K562 (cell line): ENCODE measurements around the gene FGF11. TPM values are rescaled to one million over a fixed set of nuclear protein-coding genes. Genes with fewer than 3 reads are reported as not detected.

Experiments
- CTBP1 ChIP-seq: fragments of 450-650 bp; IDR thresholded peaks from 2 replicates; pipeline ENCODE4 v1.6.1; 2016; ENCODE audit warnings: borderline replicate concordance
- ELF2 ChIP-seq: fragments of 250-450 bp; sonication (Bioruptor Pico); IDR thresholded peaks from 2 replicates; pipeline ENCODE4 v1.5.0; 2021; ENCODE audit warnings: mild to moderate bottlenecking
- ETV1 ChIP-seq: fragments of 450-650 bp; conservative IDR thresholded peaks from 2 replicates; pipeline ENCODE4 v1.6.1; 2016; ENCODE audit warnings: missing genetic modification characterization, control low read depth, low read depth, missing compliant biosample characterization
- ETV5 ChIP-seq: sonication (generic); formaldehyde crosslinking; IDR thresholded peaks from 2 replicates; pipeline ENCODE4 v1.4.0; 2020; ENCODE audit warnings: low read depth, mild to moderate bottlenecking, missing genetic modification reagents
- KDM4B ChIP-seq, 2 experiments: fragments of 450-650 bp in 1 of 2; sonication (generic) in 1 of 2; IDR thresholded peaks; 2 replicates each; pipeline ENCODE4 v1.6.1; 2016 to 2017; ENCODE audit warnings: borderline replicate concordance in 2 of 2, antibody characterized with exemption in 1 of 2, low read depth in 1 of 2, mild to moderate bottlenecking in 1 of 2
- KHSRP ChIP-seq: fragments of 450-650 bp; IDR thresholded peaks from 2 replicates; pipeline ENCODE4 v1.6.1; 2017
- MTA1 ChIP-seq: fragments of 450-650 bp; IDR thresholded peaks from 2 replicates; pipeline ENCODE4 v1.6.1; 2017; ENCODE audit warnings: borderline replicate concordance
- NFIC ChIP-seq: fragments of 450-650 bp; IDR thresholded peaks from 2 replicates; pipeline ENCODE4 v1.6.1; 2017; ENCODE audit warnings: mild to moderate bottlenecking, inconsistent platforms
- PKNOX1 ChIP-seq: fragments of 450-650 bp; IDR thresholded peaks from 2 replicates; pipeline ENCODE4 v1.6.1; 2016
- POLR2A ChIP-seq: fragments of 450-650 bp; conservative IDR thresholded peaks from 2 replicates; pipeline ENCODE4 v1.6.1; 2016
- POLR2AphosphoS5 ChIP-seq: IDR thresholded peaks from 2 replicates; pipeline ENCODE4 v1.6.1; 2011; ENCODE audit warnings: mild to moderate bottlenecking, low read depth, low read length, moderate library complexity; ENCODE audit not compliant: control insufficient read depth, insufficient read depth
- RBM17 ChIP-seq: fragments of 200-400 bp; formaldehyde crosslinking; IDR thresholded peaks from 2 replicates; pipeline ENCODE4 v1.6.1; 2017; ENCODE audit warnings: low read depth, mild to moderate bottlenecking, low read length, borderline replicate concordance
- RNF2 ChIP-seq: sonication (generic); IDR thresholded peaks from 2 replicates; pipeline ENCODE4 v1.6.1; 2016
- SETDB1 ChIP-seq: IDR thresholded peaks from one replicate; pipeline ENCODE4 v1.6.1; 2012; ENCODE audit warnings: low read length, control low read depth, inconsistent platforms
- SMAD3 ChIP-seq: fragments of 450-650 bp; formaldehyde crosslinking; conservative IDR thresholded peaks from 2 replicates; pipeline ENCODE4 v1.4.0; 2020; ENCODE audit warnings: mild to moderate bottlenecking
- SMARCE1 ChIP-seq: fragments of 450-650 bp; IDR thresholded peaks from 2 replicates; pipeline ENCODE4 v1.7.1; 2016; ENCODE audit warnings: mild to moderate bottlenecking
- VEZF1 ChIP-seq: fragments of 200-800 bp; sonication (Bioruptor generic); IDR thresholded peaks from 2 replicates; pipeline ENCODE4 v1.6.1; 2017; ENCODE audit warnings: missing genetic modification characterization, missing compliant biosample characterization
- ZNF143 ChIP-seq: sonication (generic); formaldehyde crosslinking; IDR thresholded peaks from 2 replicates; pipeline ENCODE4 v1.9.0; 2022; ENCODE audit warnings: mild to moderate bottlenecking, missing genetic modification reagents
- ZNF668 ChIP-seq: fragments of 250-450 bp; sonication (Bioruptor Pico); IDR thresholded peaks from 2 replicates; pipeline ENCODE4 v1.8.0; 2022; ENCODE audit warnings: mild to moderate bottlenecking, inconsistent platforms
- ZNF695 ChIP-seq: fragments of 450-650 bp; formaldehyde crosslinking; IDR thresholded peaks from 2 replicates; pipeline ENCODE4 v1.4.0; 2020; ENCODE audit warnings: mild to moderate bottlenecking, moderate library complexity
- polyA plus RNA-seq, 8 experiments: library from polyadenylated mRNA; depleted of rRNA in 4 of 8; stranded (reverse) in 5 of 8; unstranded in 3 of 8; fragments of >200 nt; fragmentation: Nextera tagmentation in 2 of 8; fragmentation: Illumina TruSeq in 1 of 8; extraction: Ambion mirVana in 2 of 8; extraction: Trizol in 1 of 8; gene quantifications; 2 replicates each; pipeline versions ENCODE4 v1.2.1 to v1.2.3, GENCODE V29; 2011 to 2014; ENCODE audit warnings: inconsistent platforms in 1 of 8, missing spikeins in 1 of 8
- total RNA-seq, 7 experiments: library from RNA; depleted of rRNA in 6 of 7; stranded (reverse); fragments of >200 nt in 6 of 7; fragmentation: Illumina TruSeq in 2 of 7; extraction: Trizol in 2 of 7; gene quantifications; 2 replicates each; pipeline versions ENCODE4 v1.2.1 to v1.2.3, GENCODE V29; 2011 to 2021; ENCODE audit warnings: low replicate concordance in 1 of 7
- TF ChIP-seq, protein P1 (sequence below): fragments of 450-650 bp; formaldehyde crosslinking; IDR thresholded peaks from 2 replicates; pipeline ENCODE4 v1.4.0; 2022; ENCODE audit warnings: missing genetic modification characterization
- TF ChIP-seq, protein P2 (sequence below): fragments of 150-350 bp; IDR thresholded peaks from 2 replicates; pipeline ENCODE4 v1.6.1; 2014; ENCODE audit warnings: low read depth, mild to moderate bottlenecking, low read length, borderline replicate concordance

The FGF11 gene
- total and polyA plus RNA-seq, 9 of the 15 experiments (the other 6 are each of a cell fraction or from before 2014, with no cell fraction given): 1.2 to 7.5 (median 3.0) TPM

GRCh38 chr17:7483255-7484066 is 44.1 kb downstream of the FGF11 start (continued):
- no peak; the same call in 1 of the 2 replicates for TF ChIP-seq SMAD3
- TF ChIP-seq PKNOX1: peak; percentile 74
- peak; percentile 71; the same call in 1 of the 2 replicates for TF ChIP-seq RNF2
- 0 out of 2 replicates have a peak, but pooled peaks have one; percentile 43 for TF ChIP-seq MTA1
- TF ChIP-seq KHSRP: 0 out of 2 replicates have a peak, but pooled peaks have one; percentile 58
- TF ChIP-seq, protein P1, sequence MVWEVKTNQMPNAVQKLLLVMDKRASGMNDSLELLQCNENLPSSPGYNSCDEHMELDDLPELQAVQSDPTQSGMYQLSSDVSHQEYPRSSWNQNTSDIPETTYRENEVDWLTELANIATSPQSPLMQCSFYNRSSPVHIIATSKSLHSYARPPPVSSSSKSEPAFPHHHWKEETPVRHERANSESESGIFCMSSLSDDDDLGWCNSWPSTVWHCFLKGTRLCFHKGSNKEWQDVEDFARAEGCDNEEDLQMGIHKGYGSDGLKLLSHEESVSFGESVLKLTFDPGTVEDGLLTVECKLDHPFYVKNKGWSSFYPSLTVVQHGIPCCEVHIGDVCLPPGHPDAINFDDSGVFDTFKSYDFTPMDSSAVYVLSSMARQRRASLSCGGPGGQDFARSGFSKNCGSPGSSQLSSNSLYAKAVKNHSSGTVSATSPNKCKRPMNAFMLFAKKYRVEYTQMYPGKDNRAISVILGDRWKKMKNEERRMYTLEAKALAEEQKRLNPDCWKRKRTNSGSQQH: peak; percentile 71; the same call in 1 of the 2 replicates
- TF ChIP-seq ZNF668 (CRISPR knock-in tag): no peak
- TF ChIP-seq ETV1: peak; percentile 76
- TF ChIP-seq RBM17: no peak
- TF ChIP-seq SETDB1: no peak
- TF ChIP-seq SMARCE1: peak; percentile 45
- peak; percentile 8 for TF ChIP-seq POLR2A
- peak; percentile 62; the same call in 1 of the 2 replicates for TF ChIP-seq CTBP1
- TF ChIP-seq ELF2: peak; percentile 60; the same call in 1 of the 2 replicates
- no peak for TF ChIP-seq ZNF695
- TF ChIP-seq, protein P2, sequence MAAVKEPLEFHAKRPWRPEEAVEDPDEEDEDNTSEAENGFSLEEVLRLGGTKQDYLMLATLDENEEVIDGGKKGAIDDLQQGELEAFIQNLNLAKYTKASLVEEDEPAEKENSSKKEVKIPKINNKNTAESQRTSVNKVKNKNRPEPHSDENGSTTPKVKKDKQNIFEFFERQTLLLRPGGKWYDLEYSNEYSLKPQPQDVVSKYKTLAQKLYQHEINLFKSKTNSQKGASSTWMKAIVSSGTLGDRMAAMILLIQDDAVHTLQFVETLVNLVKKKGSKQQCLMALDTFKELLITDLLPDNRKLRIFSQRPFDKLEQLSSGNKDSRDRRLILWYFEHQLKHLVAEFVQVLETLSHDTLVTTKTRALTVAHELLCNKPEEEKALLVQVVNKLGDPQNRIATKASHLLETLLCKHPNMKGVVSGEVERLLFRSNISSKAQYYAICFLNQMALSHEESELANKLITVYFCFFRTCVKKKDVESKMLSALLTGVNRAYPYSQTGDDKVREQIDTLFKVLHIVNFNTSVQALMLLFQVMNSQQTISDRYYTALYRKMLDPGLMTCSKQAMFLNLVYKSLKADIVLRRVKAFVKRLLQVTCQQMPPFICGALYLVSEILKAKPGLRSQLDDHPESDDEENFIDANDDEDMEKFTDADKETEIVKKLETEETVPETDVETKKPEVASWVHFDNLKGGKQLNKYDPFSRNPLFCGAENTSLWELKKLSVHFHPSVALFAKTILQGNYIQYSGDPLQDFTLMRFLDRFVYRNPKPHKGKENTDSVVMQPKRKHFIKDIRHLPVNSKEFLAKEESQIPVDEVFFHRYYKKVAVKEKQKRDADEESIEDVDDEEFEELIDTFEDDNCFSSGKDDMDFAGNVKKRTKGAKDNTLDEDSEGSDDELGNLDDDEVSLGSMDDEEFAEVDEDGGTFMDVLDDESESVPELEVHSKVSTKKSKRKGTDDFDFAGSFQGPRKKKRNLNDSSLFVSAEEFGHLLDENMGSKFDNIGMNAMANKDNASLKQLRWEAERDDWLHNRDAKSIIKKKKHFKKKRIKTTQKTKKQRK: peak; percentile 35; the same call in 1 of the 2 replicates
- TF ChIP-seq ETV5: peak; percentile 56; the same call in 1 of the 2 replicates
- TF ChIP-seq NFIC: peak; percentile 27; the same call in 1 of the 2 replicates
- no peak for TF ChIP-seq ZNF143
- TF ChIP-seq VEZF1 (CRISPR knock-in tag): peak; percentile 90
- TF ChIP-seq POLR2AphosphoS5: 0 out of 2 replicates have a peak, but pooled peaks have one; percentile 2
- no peak for TF ChIP-seq KDM4B (IDR thresholded peaks at IDR 0.05; ENCODE audit: borderline replicate concordance in 2 of 2, low read depth in 1 of 2)
